Measurements from ENCODE around the gene AATF.

The AATF gene

GRCh38 chr17:36911001-36911400, 37.8 kb upstream of the AATF start:
- DNase-seq (ENCODE audit: low read depth): no peak
- H3K4me3 ChIP-seq (ENCODE audit: control insufficient read depth, low read depth, low read length): no peak overlapping the region
- TF ChIP-seq CTCF (conservative IDR thresholded peaks at IDR 0.05; ENCODE audit: control insufficient read depth, insufficient read depth, low read depth, low read length): no peak

DNA sequence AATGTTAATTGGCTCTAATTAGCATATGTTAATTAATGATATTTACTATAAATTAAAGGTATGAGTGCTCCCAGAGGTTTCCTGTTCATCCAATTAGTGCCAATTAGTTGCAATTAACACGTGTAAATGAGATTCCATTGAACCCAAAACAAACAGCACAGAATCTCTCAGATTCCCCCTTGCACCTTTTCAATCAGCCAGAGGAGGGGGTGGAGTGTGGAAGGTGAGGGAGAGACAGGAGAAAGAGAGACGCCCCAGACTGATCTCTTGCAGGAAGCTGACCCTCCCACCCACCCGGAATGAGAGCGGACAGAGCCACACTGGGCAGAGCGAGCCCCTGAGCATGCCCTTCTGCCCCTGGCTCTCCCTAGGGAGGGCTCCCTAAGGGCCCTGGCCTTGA, 35.6 kb upstream of the AATF start:
- DNase-seq (ENCODE audit: low read depth): no peak
- no peak overlapping the region for H3K4me3 ChIP-seq (ENCODE audit: control insufficient read depth, low read depth, low read length)
- TF ChIP-seq CTCF (conservative IDR thresholded peaks at IDR 0.05; ENCODE audit: control insufficient read depth, insufficient read depth, low read depth, low read length): no peak

- H3K4me3 ChIP-seq (ENCODE audit: control insufficient read depth, low read depth, low read length): no peak overlapping the region
- no peak for TF ChIP-seq CTCF (conservative IDR thresholded peaks at IDR 0.05; ENCODE audit: control insufficient read depth, insufficient read depth, low read depth, low read length)
- DNase-seq (ENCODE audit: low read depth): peak; percentile 20
Measured at GRCh38 chr17:36918211-36918691, 30.5 kb upstream of the AATF start.

DNA sequence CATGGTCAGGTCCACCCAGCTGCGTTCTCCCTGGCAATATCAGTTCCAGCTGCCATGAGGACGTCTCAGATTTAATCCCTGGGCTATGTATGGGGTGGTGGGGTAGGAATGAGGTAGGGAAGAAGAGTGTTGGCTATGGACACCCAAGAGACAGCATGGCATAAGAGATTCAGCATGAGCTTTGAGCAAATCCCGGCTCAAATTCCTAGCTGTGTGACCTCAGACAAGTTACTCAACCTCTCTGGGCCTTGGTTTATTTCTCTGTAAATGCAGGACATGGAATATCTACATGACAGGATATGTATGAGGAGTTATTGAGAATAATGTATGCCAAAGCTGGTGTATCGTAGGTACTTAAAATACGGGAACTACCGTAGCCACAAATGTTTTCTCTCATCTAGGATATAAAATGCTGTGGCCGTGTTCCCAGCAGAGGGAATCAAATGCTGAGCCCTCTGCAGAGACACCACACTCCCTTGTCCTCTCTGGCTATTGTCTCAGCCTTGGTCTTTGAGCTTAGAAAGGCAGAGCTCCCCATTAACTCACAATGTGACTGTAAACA, 29.3 kb upstream of the AATF start:
- H3K4me3 ChIP-seq (ENCODE audit: control insufficient read depth, low read depth, low read length): no peak overlapping the region
- DNase-seq (ENCODE audit: low read depth): no peak
- TF ChIP-seq CTCF (conservative IDR thresholded peaks at IDR 0.05; ENCODE audit: control insufficient read depth, insufficient read depth, low read depth, low read length): no peak

DNA sequence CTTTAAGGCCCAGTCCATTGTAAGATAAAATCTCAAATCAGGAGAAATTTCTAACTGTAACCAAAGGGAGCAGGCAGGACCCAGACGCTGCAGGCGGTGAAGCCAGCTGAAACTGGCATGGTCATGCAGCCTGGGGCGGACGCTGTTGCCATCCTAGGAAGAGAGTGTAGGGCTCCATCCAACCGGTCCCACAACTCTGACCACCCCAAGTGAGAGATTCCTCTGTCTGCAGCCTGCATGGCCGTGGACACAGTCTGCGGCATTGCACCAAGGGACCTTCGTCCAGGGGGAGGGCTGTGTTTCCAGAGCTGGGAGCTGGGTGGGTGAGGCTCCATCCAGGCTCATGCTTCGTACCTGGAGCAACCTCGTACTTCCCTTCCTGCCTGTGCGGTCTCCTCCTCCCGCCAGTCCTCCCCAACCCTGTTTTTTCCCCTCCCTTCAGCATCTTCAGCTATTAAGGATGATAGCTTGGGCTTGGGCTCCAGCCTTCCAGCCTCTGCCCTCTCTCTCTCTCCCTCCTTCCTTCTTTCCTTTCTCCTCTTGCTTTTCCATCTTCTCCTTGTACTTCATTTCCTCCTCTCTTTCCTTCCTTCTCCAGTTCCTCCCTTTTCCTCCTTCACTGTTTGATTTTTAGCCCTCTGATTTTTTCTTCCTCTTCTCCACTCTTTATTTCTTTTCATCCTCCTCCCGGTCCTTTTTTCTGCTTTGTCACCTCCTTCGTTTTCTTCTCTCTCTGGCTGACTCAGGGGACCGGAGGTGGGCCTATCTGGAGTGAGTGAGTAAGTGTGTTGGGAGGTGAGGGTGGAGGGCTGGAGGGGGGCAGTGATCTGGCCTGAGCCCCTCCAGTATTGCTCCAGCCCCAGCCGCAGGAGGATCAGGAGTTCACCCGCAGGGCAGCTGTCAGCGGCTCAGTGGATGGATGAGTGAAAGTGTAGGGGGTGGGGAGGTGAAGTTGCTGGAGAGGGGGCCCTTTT, 28.4 kb upstream of the AATF start:
- no peak for TF ChIP-seq CTCF (conservative IDR thresholded peaks at IDR 0.05; ENCODE audit: control insufficient read depth, insufficient read depth, low read depth, low read length)
- no peak overlapping the region for H3K4me3 ChIP-seq (ENCODE audit: control insufficient read depth, low read depth, low read length)
- DNase-seq (ENCODE audit: low read depth): no peak

GRCh38 chr17:36921095-36921851, 27.5 kb upstream of the AATF start:
- H3K4me3 ChIP-seq (ENCODE audit: control insufficient read depth, low read depth, low read length): no peak overlapping the region
- DNase-seq (ENCODE audit: low read depth): peak; percentile 14
- TF ChIP-seq CTCF (conservative IDR thresholded peaks at IDR 0.05; ENCODE audit: control insufficient read depth, insufficient read depth, low read depth, low read length): no peak

Data from fibroblast of mammary gland (primary cell).